Non-pigmented ciliary epithelial cell (primary cell): ENCODE measurements around the gene TWF2.

Experiments
- DNase-seq: peaks from one replicate; pipeline ENCODE4 v3.0.0-alpha.2; 2010; ENCODE audit warnings: low read depth

Gene TWF2

DNA sequence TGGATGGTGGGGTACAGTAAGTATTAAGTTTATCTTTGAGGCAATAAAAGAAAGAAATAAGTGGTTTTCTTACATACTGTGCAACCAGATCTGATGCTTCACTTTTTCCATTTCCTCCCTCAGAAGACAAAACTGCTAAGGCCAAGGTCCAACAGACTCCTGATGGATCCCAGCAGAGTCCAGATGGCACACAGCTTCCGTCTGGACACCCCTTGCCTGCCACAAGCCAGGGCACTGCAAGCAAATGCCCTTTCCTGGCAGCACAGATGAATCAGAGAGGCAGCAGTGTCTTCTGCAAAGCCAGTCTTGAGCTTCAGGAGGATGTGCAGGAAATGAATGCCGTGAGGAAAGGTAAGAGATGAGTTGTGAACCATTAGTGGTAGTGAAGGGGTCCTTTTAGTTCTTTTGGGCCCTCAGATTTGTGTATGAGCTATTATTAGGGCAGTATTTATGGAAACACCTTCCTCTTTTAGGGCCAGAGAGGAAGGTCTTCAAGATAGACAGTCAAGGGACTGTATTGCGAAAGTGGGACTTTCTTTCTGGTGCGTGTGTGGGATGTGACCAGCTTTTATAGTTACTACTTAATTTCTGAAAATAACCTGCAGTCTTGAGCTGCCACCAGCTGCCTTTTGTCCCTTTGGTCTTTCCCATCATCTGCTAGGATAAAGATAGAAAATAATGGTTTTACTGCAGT, 36.4 kb downstream of the TWF2 start:
- no peak for DNase-seq

DNA sequence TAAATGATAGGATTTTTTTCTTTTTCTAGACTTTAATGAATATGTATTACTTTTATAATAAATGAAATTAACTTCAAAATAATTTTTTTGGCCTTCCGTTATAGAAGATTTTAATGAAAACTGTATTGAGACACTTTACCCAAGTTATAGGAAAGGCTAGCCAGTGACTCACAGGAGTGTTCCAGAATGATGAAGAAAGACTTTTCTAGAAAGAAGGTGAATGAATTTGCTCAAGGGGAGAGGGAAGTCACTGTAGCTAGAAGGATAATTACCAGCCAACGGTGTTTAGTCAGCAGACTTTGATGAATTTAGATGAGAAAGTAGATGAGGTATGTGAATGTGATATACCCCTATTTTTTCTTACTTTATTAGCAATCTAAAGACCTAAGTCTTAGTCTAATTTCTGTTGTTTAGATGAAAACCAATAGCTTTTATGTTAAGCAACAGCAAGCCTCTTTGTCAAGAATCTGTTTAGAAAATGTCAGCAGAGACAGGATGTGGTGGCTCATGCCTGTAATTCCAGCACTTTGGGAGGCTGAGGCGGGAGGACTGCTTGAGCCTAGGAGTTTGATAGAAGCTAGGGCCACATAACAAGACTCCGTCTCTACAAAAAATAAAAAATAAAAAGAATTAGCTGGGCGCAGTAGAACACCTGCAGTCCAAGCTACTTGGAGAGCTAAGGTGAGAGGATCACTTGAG, 37.8 kb downstream of the TWF2 start:
- no peak for DNase-seq

DNA sequence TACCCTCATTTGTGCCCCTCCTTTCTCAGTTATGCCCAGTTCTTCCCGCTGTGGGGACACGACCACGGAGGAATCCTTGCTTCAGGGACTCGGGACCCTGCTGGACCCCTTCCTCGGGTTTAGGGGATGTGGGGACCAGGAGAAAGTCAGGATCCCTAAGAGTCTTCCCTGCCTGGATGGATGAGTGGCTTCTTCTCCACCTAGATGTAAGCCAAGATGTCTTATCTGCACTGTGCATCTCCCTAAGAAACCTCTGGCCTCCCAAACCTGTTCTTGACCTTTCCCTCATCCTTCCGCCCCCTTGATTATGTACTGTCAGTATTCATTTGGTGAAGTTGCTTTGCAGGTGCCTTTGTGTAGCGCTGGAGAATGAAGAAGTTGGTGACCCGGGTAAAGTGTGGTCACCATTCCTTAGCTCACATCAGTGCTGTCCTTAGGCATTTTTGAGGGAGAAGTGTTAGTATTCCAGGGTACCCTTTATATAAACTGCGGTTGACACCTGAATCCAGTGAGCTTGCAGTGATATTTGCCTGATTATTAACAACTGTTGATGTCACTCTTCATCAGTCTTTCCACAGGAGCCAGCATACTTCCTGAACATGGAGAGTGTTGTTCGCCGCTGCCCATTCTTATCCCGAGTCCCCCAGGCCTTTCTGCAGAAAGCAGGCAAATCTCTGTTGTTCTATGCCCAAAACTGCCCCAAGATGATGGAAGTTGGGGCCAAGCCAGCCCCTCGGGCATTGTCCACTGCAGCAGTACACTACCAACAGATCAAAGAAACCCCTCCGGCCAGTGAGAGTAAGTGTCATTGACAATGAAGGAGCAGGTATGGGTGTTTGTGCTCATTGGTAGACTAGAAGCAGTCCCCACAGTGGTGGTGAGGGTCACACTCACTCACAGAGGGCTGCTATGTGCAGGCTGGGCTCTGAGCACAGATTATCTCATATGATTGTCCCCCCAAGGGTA, 40.0 kb downstream of the TWF2 start:
- no peak for DNase-seq

DNA sequence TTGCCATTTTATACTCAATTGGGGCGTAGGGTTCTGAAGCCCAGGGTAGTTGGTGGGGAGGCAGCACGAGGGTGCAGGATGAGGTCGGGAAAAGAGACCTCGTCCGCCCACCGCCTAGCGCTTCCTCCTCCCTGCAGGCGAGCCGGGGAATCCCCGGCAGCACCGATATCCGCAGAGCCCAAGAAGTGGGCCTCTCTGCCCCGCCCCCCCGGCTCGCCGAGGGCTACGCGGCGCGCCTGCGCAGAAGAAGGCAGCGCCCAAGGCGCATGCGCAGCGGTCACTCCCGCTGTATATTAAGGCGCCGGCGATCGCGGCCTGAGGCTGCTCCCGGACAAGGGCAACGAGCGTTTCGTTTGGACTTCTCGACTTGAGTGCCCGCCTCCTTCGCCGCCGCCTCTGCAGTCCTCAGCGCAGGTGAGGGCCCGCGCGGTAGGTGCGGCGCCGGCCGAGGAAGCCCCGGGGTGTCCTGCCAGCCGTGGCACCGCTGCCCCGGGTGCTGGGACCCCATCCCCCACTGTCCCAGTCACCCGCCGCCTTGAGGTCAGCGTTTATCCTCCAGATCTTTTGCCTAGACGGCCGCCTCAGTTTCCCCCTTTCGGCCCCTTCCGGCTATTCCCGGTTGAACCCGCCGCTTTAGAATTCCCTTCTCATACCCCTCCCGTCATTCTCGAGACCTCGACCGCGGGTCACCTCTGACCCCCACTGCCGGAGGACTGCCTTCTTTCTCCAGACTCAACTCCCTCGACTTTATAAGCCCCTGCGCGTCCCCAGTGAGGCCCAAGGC, 40.9 kb downstream of the TWF2 start, which contains the start of gene ALAS1:
Gene ALAS1, plus strand, starts transcription at position 319 of the 784 bp plus-strand sequence. CDS start 1,082 bp downstream, outside the sequence.
- no peak for DNase-seq

DNA sequence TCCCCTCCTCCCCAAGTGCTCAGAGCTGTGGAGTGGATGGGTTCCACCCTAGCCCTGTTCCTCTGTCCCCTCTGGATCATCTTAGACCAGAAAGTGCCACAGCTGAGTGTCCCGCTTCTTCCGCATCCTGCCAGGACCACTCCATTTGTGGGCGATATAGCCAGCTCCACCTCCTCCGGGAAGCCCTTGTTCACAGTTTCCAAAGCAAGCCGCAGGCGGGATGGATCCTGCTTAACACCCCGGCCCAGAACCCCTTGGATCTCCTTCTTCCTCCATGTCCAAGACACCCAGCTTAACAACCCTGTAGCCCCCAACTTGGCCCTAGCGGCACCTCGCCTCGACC, 41.5 kb downstream of the TWF2 start:
- DNase-seq, result no peak

DNA sequence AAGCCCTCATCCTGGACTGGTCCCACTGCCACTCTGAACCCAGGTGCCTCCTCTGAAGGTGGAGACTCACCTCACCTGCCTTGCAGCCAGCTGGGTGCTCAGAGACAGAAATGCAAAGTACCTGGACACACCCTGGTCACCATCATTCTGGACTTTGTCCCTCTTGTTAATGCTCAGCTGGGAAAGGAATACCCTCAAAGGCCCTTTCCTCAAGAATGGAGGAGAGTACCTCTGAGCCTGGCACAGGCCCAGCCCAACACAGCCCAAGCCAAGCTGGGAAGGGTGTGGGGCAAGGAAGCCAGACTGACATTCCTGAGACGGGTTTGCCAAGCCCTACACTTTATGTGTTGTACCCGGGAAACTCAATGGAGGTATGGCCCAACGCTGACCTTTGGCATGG, 42.0 kb downstream of the TWF2 start:
- DNase-seq, result no peak

DNA sequence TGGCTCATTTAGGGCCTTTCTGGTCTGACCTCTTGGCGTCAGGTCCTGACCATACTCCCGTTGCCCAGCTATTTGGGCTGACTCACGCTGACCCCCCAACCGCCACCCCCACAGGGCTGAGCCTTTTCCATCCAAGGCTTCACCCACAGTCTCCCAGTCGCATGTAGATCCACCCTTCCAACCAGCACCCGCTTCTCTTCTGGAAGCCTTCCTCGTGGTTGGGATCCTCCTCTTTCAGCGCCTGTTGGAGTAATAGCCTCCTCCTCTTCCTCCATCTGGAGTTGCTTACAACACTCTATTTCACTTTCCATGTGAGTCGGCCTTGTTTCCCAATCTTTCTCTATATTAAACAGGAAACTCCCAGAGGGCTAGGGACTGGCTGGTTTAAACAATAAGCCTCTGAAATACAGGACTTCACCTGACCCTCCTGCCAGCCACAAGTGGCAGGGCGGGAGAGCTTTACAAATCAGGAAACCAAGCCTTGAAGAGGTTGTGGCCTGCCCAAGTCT, 43.1 kb downstream of the TWF2 start:
- no peak for DNase-seq

DNA sequence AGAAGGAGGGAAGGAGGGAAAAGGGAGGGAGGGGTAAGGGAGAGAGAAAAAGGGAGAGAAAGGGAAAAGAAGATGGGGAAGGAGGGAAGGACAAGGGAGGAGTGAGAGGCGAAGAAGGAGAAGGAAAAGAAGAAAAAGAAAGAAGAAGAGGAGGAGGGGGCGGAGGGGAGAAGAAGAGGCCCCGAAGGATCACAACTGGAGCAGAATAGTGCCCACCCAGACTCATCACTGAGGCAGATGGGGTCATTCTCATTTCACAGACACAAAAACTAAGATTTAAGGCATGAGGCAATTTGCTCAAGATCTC, 43.7 kb downstream of the TWF2 start:
- no peak for DNase-seq

DNA sequence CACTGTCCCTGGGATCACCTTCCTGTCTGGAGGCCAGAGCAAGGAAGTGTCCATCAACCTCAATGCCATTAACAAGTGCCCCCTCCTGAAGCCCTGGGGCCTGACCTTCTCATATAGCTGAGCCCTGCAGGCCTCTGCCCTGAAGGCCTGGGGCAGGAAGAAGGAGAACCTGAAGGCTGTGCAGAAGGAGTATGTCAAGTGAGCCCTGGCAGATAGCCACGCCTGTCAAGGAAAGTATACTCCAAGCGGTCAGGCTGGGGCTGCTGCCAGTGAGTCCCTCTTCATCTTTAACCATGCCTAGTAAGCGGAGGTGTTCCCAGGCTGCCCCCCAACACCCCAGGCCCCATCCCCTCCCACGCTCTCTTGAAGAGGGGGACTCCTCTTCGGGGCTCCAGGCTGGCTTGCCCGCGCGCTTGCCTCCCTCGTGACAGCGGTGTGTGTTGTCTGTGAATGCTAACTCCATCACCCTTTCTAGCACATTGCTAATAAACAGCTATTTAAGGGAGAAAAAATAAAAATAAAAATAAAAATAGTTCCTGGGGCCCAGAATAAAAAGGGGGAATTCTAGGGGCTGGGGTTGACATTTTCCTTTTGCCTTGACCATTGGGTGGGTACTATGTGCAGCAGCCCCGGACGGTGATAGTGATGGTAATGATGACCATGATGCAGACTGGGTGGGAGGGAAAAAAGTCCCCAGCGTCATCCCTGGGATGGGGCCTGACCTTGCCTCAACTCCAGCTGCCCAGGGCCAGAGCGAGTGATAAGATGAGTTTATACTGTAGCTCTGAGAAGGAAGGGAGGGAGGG, 44.3 kb downstream of the TWF2 start:
- no peak for DNase-seq

DNA sequence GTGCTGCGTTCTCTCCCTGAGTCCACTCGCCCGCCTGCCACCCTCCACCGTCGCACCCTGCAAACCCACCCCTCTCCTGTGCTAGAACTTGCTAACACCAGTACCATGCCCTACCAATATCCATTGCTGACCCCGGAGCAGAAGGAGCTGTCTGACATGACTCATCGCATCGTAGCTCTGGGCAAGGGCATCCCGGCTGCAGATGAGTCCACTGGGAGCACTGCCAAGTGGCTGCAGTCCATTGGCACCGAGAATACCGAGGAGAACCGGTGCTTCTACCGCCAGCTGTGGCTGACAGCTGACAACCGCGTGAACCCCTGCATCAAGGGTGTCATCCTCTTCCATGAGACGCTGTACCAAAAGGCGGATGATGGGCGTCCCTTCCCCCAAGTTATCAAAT, 45.9 kb downstream of the TWF2 start:
- DNase-seq, result no peak

DNA sequence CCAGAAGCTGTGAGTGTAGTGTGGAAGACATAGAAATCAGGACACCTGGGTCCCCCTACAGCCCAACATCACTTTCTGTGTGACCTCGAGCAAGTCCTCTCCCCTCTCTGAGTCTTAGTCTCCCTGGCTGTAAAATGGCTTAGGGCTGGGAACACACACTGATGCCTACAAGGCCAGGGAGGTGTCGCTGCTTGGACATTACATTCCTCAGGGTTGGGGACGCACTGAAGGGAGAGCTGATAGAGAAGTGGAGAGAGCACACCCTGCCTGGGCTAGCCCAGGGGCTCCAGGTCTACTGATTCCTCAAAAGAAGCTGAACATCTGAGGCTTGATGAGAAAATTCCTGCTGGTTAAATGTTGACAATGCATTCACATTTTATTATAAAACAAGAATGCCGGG, 47.3 kb downstream of the TWF2 start:
- no peak for DNase-seq

DNA sequence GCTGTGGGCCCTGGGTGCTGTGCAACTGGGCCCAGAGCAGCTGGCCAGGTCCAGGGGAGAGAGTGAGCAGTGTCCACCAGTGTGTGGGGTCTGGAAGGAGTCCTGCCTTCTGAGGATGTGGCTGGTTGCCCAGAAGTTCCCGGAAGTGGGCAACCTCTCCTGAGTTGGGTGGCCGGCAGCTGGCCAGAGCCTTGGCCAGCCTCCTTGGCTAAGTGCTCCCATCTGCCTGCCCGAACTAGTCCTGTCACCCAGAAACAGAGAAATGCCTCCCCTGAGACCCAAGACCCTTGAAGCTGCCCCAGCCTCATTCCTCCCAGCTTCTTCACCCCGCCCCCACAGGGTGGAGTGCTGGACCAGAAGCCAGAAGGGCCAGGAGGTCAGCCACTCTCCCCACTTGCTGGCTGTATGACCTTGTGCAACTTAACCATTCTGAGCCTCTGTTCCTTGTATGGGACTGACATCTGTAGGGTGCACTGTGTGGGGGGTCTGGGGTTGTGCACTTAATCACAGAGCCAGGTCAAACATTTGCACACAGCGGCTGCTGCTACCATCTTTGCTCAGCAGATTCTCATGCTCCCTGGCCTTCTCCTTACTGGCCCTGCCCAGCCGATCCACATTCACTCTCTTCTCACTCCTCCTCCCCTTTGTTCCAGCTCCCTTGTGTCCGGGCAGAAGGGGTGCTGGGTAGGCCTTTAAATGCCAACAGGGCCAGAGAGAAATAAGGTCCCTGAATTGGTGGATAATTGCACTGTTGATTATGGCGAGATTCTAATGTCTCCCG, 48.5 kb downstream of the TWF2 start:
- DNase-seq, result no peak

DNA sequence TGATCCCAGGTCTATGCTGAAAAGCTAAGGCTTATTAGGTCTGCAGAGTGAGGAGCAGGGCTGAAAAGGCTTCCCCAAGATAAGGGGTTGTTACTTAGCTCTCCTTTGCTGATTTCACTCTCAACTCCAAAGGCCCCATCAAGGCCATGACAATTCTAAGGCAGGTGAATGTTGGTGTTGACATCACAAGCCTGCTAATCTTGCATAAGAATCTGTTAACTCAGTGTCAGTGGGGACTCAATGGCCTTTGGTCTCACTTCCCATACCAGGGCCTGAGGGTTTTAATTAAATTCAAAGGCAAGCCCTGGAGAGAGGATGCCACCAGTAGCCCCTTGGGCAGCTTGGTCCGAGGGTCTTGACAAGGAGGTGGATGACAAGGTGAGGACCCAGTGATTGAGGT, 50.4 kb downstream of the TWF2 start:
- DNase-seq, result no peak

DNA sequence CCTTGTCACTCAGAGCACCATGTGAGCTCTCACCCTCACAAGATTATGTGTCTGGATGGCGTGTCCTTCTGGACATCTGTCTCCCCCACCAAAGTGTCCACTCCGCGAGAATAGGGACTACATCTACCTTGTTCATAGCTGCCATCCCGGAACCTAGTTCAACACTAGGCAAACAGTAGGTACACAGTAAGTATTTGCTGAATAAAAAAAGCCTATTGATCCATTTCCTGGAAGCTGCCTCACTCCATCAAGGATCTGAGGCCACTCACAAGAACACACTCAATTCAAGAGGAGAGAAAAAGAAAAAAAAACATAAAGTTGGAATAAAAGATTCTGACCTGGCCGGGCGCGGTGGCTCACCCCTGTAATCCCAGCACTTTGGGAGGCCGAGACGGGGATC, 52.2 kb downstream of the TWF2 start:
- no peak for DNase-seq

DNA sequence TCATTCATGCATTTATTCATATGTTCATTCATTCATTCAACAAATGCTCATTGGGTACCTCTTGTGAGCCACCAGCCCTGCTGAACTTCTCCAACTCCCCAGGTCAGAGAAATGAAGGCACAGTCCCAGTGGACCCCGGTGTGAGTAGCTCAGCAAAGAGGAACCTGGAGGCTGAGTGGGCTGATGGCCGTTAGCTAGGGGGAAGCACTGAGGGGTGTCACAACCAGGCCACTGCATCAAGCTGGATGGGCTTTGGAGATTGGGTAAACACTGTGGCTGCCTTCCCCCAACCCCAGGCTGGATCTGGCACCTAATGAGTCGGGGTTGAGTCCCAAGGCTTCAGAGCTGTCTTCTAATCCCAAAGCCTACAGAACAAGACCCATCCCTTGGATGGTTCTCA, 53.1 kb downstream of the TWF2 start:
- DNase-seq, result no peak

DNA sequence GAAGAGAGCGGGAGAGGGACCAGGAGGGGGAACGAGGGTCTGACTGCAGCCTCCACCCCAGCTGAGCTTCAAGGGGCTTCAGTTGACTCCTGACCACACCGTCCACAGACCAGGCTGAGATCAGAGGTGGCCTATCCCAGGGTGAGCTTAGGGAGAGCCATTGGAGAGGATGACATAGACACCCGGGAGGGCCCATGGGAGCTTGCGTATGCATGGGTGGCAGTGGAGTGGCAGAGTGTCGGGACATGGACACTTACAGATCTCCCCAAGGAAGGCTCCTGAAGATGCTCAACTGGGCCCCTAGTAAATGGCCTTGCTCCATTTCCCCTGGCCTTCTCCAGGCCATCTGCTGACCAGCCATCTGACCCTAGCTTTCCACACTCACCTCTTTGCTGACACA, 53.6 kb downstream of the TWF2 start:
- no peak for DNase-seq

DNA sequence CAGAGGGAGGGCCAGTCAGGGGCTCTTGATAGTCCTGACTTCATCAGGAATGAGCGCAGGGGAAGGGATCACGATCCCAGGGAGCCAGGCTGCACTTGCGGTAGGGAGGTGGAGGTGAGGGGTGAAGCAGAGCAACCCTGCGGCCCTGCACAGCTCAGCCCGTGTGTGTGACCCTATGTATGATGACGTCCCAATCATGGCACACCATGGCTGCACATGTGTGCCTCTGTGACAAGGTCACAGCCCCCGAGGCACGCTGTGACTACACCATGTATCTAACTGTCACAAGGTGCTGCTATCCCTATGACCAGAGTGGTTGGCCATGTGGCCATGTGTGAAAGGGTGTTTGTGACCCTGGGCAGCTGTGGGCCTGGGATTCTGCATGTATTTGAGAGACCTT, 54.3 kb downstream of the TWF2 start:
- DNase-seq, result no peak

DNA sequence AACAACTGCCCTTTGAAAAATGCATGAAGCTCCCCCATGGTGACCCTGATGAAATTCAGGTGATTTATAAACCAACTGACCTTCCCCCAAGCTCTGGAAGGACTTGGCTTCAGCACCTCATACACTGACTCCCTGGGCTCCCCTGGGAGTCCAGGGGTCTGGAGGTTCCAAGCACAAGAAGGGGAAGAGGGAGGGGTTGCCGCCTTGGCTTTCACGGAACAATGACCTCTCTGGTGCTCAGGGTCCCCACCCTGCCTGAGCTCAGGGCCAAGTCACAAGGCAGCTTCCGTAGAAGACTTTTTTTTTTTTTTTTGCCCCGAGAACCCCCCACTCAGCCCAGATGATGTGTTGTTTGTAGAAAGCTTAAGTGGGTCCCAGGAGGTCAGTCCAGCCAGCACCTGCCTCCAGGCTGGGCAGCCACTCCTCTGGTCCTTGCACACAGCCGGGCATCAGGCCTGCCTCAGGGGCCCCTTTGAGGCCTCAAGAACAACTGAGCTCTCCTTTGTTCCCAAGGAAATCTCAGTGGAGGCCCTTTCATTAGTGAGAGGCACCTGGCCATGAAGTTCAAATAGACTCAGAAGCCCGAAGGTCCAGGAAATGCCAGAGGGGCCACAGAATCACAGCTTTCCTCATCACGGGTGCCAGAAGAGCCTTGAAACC, 55.0 kb downstream of the TWF2 start:
- DNase-seq, result no peak

DNA sequence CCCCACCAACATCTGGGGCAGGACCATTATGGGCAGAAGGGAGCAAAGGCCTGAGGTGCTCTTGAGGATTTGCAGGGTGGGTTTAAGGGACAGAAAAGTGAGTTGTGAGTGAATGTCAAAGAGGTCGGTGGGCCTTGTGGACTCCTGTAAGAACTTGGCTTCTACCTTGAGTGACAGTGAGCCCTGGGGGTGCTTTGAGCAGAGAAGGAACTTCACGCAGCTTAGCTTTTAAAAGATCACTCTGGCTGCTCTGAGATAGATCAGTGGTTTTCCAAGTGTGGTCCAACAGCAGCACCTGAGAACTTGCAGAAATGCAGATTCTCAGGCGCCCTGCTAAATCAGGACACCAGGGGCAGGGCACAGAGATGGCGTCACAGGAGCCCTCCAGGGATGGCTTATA, 56.3 kb downstream of the TWF2 start:
- no peak for DNase-seq

DNA sequence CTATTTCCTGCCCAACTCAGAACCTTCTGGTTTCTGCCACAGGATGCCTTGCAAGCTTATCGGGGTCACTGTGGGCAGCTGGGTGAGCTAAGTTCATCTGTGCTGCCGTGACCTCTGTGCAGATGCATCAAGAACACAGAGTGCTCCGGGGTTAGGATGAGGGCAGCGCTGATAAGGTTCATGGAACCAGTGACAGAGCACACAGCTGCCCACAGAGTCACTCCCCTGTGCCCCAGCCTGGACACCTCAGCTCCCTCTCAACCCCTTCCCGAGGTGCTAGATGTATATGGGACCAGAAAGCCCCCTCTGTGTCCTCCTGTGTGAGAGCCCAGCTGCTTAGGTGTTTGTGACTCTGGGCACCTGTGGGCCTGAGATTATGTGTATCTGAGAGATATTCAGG, 56.8 kb downstream of the TWF2 start:
- no peak for DNase-seq
